ENCODE data around the gene TMSB10. TPM values are rescaled to one million over a fixed set of nuclear protein-coding genes. Genes with fewer than 3 reads are reported as not detected.

TMSB10 gene
- polyA plus RNA-seq, 3 donors = 5,130 to 7,914 (median 6,847) TPM

DNA sequence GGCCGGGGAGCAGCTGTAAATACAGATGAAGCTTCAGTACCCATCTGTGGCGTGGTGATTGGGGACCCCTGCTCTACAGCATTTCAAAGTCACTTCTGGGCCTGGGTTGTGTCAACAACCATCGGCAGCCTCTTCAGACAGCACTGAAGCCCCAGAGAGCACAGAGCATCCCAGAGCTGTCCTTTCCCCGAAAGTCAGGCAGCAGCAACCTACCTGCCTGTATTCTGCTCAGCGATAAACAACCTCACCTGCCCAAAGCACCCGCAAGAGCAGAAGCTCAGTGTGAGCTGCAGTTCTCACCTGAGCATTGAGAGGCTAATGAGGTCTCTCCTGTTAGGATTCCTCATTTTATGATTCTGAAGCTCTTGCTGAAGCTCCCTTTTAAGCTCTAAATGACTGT lies 43.9 kb upstream of the TMSB10 start:
- peaks cover 31% of the 10 kb centered on the region for H3K4me1 Mint-ChIP-seq
- peaks cover 0 to 4% (median 2%) of the 10 kb centered on the region in 3 donors for H3K27me3 Mint-ChIP-seq (ENCODE audit: low read depth in 3 of 3)
- no peak for DNase-seq
- no peak overlapping the region for H3K27ac ChIP-seq (ENCODE audit: low read depth in 1 of 2, low read length in 2 of 2)
- H3K36me3 Mint-ChIP-seq = no peaks in the 10 kb centered on the region
- no peaks in the 10 kb centered on the region for H3K9me3 Mint-ChIP-seq
- H3K4me3 Mint-ChIP-seq = no peak overlapping the region
- no peak overlapping the region for H3K9ac ChIP-seq (ENCODE audit: insufficient read depth, low read length, poor library complexity, severe bottlenecking)
- no peak overlapping the region for H2AFZ ChIP-seq (ENCODE audit: insufficient read depth, low read depth, low read length, poor library complexity, severe bottlenecking)
- WGBS (ENCODE audit: insufficient coverage) = 100% methylated on average over 5 of the region's 6 CpGs
- H3K27me3 ChIP-seq (ENCODE audit: control insufficient read depth in 2 of 2, insufficient read depth in 2 of 2, low read length in 2 of 2) = no peaks in the 10 kb centered on the region
- H3K36me3 ChIP-seq (replicated peaks in 1 of 2; ENCODE audit: control insufficient read depth in 1 of 2, insufficient read depth in 2 of 2, low read length in 2 of 2) = no peaks in the 10 kb centered on the region
- H3K4me2 ChIP-seq (replicated peaks; ENCODE audit: extremely low read depth, low read length, poor library complexity, severe bottlenecking) = no peak overlapping the region
- H3K4me1 ChIP-seq (ENCODE audit: control insufficient read depth in 1 of 2, insufficient read depth in 2 of 2, low read length in 2 of 2) = peaks cover 16 to 19% of the 10 kb centered on the region in 2 donors
- TF ChIP-seq, protein P1, sequence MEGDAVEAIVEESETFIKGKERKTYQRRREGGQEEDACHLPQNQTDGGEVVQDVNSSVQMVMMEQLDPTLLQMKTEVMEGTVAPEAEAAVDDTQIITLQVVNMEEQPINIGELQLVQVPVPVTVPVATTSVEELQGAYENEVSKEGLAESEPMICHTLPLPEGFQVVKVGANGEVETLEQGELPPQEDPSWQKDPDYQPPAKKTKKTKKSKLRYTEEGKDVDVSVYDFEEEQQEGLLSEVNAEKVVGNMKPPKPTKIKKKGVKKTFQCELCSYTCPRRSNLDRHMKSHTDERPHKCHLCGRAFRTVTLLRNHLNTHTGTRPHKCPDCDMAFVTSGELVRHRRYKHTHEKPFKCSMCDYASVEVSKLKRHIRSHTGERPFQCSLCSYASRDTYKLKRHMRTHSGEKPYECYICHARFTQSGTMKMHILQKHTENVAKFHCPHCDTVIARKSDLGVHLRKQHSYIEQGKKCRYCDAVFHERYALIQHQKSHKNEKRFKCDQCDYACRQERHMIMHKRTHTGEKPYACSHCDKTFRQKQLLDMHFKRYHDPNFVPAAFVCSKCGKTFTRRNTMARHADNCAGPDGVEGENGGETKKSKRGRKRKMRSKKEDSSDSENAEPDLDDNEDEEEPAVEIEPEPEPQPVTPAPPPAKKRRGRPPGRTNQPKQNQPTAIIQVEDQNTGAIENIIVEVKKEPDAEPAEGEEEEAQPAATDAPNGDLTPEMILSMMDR (IDR thresholded peaks at IDR 0.05) = no peak
- H4K20me1 ChIP-seq (ENCODE audit: insufficient read depth, low read length) = no peaks in the 10 kb centered on the region
- intact Hi-C loops (cut with micrococcal nuclease) = loop anchor here in 1 of 2 donors (5.0 kb wide), 1 partner anchor 364 kb away; no protein-coding TSS in a partner anchor
- no peaks in the 10 kb centered on the region for H3K9me3 ChIP-seq (replicated peaks in 1 of 2; ENCODE audit: control insufficient read depth in 1 of 2, insufficient read depth in 1 of 2, low read length in 2 of 2)
- no peak overlapping the region for H3K4me3 ChIP-seq (replicated peaks in 1 of 3; ENCODE audit: low read depth in 2 of 3, low read length in 3 of 3)
- H3K79me2 ChIP-seq (ENCODE audit: insufficient read depth, low read length) = no peaks in the 10 kb centered on the region
- no peak overlapping the region for H3K27ac Mint-ChIP-seq

DNA sequence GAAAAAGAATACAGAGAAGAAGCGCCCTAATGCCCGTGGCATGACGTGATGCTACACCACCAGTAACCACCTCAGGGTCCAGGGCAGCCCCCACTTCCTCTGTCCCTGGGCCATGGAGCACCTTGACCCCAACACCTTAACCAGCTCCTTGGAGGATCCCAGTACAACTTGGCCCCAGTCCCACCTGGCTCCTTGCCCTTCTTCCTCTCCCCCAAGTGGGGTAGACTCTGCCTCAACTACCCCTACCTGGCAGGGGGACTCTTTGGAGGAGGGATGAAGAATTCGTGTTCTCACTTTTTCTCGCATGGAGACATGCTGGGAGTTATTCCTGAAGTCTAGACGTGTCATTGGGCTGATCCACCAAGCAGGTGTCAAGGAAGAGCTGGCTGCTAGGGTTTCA lies 43.5 kb upstream of the TMSB10 start:
- Mint-ChIP-seq H3K4me3 (no peak overlapping the region), H3K4me1 (peaks cover 26% of the 10 kb centered on the region), H3K27me3 (ENCODE audit: low read depth in 3 of 3) (peaks cover 0 to 6% (median 4%) of the 10 kb centered on the region in 3 donors), H3K36me3 (no peaks in the 10 kb centered on the region), H3K27ac (no peak overlapping the region), H3K9me3 (no peaks in the 10 kb centered on the region)
- no peak overlapping the region for H3K27ac ChIP-seq (ENCODE audit: low read depth in 1 of 2, low read length in 2 of 2)
- no peak overlapping the region for H3K9ac ChIP-seq (ENCODE audit: insufficient read depth, low read length, poor library complexity, severe bottlenecking)
- intact Hi-C loops (cut with micrococcal nuclease) = loop anchor here in 1 of 2 donors (5.0 kb wide), 1 partner anchor 365 kb away; no protein-coding TSS in a partner anchor
- H3K4me3 ChIP-seq (replicated peaks in 1 of 3; ENCODE audit: low read depth in 2 of 3, low read length in 3 of 3) = no peak overlapping the region
- no peak overlapping the region for H3K4me2 ChIP-seq (replicated peaks; ENCODE audit: extremely low read depth, low read length, poor library complexity, severe bottlenecking)
- H3K79me2 ChIP-seq (ENCODE audit: insufficient read depth, low read length) = no peaks in the 10 kb centered on the region
- no peaks in the 10 kb centered on the region for H4K20me1 ChIP-seq (ENCODE audit: insufficient read depth, low read length)
- no peaks in the 10 kb centered on the region for H3K36me3 ChIP-seq (replicated peaks in 1 of 2; ENCODE audit: control insufficient read depth in 1 of 2, insufficient read depth in 2 of 2, low read length in 2 of 2)
- no peak for DNase-seq
- no peaks in the 10 kb centered on the region for H3K9me3 ChIP-seq (replicated peaks in 1 of 2; ENCODE audit: control insufficient read depth in 1 of 2, insufficient read depth in 1 of 2, low read length in 2 of 2)
- H3K27me3 ChIP-seq (ENCODE audit: control insufficient read depth in 2 of 2, insufficient read depth in 2 of 2, low read length in 2 of 2) = no peaks in the 10 kb centered on the region
- 100% methylated on average over 6 of the region's 6 CpGs for WGBS (ENCODE audit: insufficient coverage)
- peaks cover 12 to 15% of the 10 kb centered on the region in 2 donors for H3K4me1 ChIP-seq (ENCODE audit: control insufficient read depth in 1 of 2, insufficient read depth in 2 of 2, low read length in 2 of 2)
- TF ChIP-seq, protein P1 (IDR thresholded peaks at IDR 0.05) = no peak
- H2AFZ ChIP-seq (ENCODE audit: insufficient read depth, low read depth, low read length, poor library complexity, severe bottlenecking) = no peak overlapping the region

Data from CD14-positive monocyte (primary cell).